HG03039 (cell line): ENCODE data around the gene TLK2.
"Not testable (repeated sequence)": the region's sequence is repeated elsewhere in the genome, so short reads cannot be mapped to it uniquely, and the experiment has no call there.

Experiments
- ATAC-seq: cut with Tn5 transposase; IDR thresholded peaks from one replicate; pipeline ENCODE4 v1.9.1; 2021; ENCODE audit warnings: mild to moderate bottlenecking, moderate library complexity; ENCODE audit not compliant: unreplicated experiment

Gene TLK2

GRCh38 chr17:62597150-62597549 lies 118.5 kb downstream of the TLK2 start:
- no peak for ATAC-seq

GRCh38 chr17:62597920-62598319 lies 119.3 kb downstream of the TLK2 start:
- no peak for ATAC-seq

- no peak for ATAC-seq
These were observed 121.5 kb downstream of the TLK2 start for GRCh38 chr17:62599964-62600657.

- ATAC-seq, result no peak
These were observed 122.2 kb downstream of the TLK2 start for GRCh38 chr17:62600805-62601204.

GRCh38 chr17:62601471-62601870 lies 122.8 kb downstream of the TLK2 start:
- no peak for ATAC-seq

- not testable (repeated sequence) for ATAC-seq
These were observed 125.2 kb downstream of the TLK2 start for GRCh38 chr17:62603783-62604182.

GRCh38 chr17:62605588-62605987 lies 127.0 kb downstream of the TLK2 start:
- ATAC-seq, result no peak

GRCh38 chr17:62611292-62611691 lies 132.7 kb downstream of the TLK2 start:
- peak; percentile 63 for ATAC-seq

- no peak for ATAC-seq
These were observed 133.1 kb downstream of the TLK2 start for GRCh38 chr17:62611728-62612127.

- ATAC-seq, result not testable (repeated sequence)
These were observed 133.7 kb downstream of the TLK2 start for GRCh38 chr17:62612289-62612688.

- ATAC-seq, result not testable (repeated sequence)
These were observed 134.5 kb downstream of the TLK2 start for GRCh38 chr17:62613095-62613494.

- ATAC-seq, result no peak
These were observed 135.5 kb downstream of the TLK2 start for GRCh38 chr17:62614142-62614541.

GRCh38 chr17:62615503-62615902 lies 136.9 kb downstream of the TLK2 start:
- ATAC-seq, result no peak

- no peak for ATAC-seq
These were observed 138.6 kb downstream of the TLK2 start for GRCh38 chr17:62616993-62617893.

GRCh38 chr17:62617894-62618472 lies 139.4 kb downstream of the TLK2 start:
- no peak for ATAC-seq

- ATAC-seq, result no peak
These were observed 140.2 kb downstream of the TLK2 start for GRCh38 chr17:62618647-62619416.

- ATAC-seq, result no peak
These were observed 141.0 kb downstream of the TLK2 start for GRCh38 chr17:62619417-62620155.

GRCh38 chr17:62621223-62621622 lies 142.6 kb downstream of the TLK2 start:
- ATAC-seq, result no peak

GRCh38 chr17:62625184-62625869 lies 146.7 kb downstream of the TLK2 start:
- ATAC-seq, result no peak

GRCh38 chr17:62625870-62626200 lies 147.2 kb downstream of the TLK2 start:
- no peak for ATAC-seq
